Fibroblast of lung (primary cell): ENCODE measurements around the gene VPS37D. TPM values are rescaled to one million over a fixed set of nuclear protein-coding genes. Genes with fewer than 3 reads are reported as not detected.

Experiments used
- DNase-seq, 2 donors: peaks; one replicate each; pipeline versions ENCODE4 v3.0.0 to v3.0.0-alpha.2; 2010; ENCODE audit warnings: low read depth in 2 of 2
- H2AFZ ChIP-seq: 2 replicates; pipeline ENCODE4 v1.5.1; 2012; ENCODE audit warnings: low read length, control low read depth, inconsistent platforms
- H3K27ac ChIP-seq: 2 replicates; pipeline ENCODE4 v1.5.1; 2011; ENCODE audit warnings: low read length, control low read depth; ENCODE audit not compliant: insufficient read depth
- H3K27me3 ChIP-seq: 2 replicates; pipeline ENCODE4 v1.5.1; 2011; ENCODE audit warnings: mild to moderate bottlenecking, low read length; ENCODE audit not compliant: control insufficient read depth, insufficient read depth
- H3K36me3 ChIP-seq: 2 replicates; pipeline ENCODE4 v1.5.1; 2011; ENCODE audit warnings: low read length; ENCODE audit not compliant: control insufficient read depth, insufficient read depth
- H3K4me1 ChIP-seq: 2 replicates; pipeline ENCODE4 v1.5.1; 2011; ENCODE audit warnings: low read length; ENCODE audit not compliant: control insufficient read depth, insufficient read depth; ENCODE audit errors: extremely low read depth
- H3K4me2 ChIP-seq: 2 replicates; pipeline ENCODE4 v1.5.1; 2011; ENCODE audit warnings: low read length, control low read depth; ENCODE audit not compliant: insufficient read depth; ENCODE audit errors: extremely low read depth
- H3K4me3 ChIP-seq, 4 experiments: fragments of 200-600 bp in 1 of 4; sonication (generic) in 1 of 4; replicated peaks in 1 of 4; 2 replicates each; pipeline ENCODE4 v1.5.1; 2011 to 2016; ENCODE audit warnings: low read length in 4 of 4, low read depth in 3 of 4, mild to moderate bottlenecking in 3 of 4, control low read depth in 2 of 4, inconsistent platforms in 1 of 4, mixed read lengths in 1 of 4; ENCODE audit not compliant: insufficient read depth in 1 of 4; ENCODE audit errors: control extremely low read depth in 1 of 4
- H3K79me2 ChIP-seq: 2 replicates; pipeline ENCODE4 v1.5.1; 2012; ENCODE audit warnings: mild to moderate bottlenecking, low read length, inconsistent platforms; ENCODE audit not compliant: control insufficient read depth, insufficient read depth
- H3K9ac ChIP-seq: 2 replicates; pipeline ENCODE4 v1.5.1; 2011; ENCODE audit warnings: mild to moderate bottlenecking, low read length, control low read depth; ENCODE audit not compliant: insufficient read depth
- H3K9me3 ChIP-seq: 2 replicates; pipeline ENCODE4 v1.5.1; 2012; ENCODE audit warnings: low read depth, low read length; ENCODE audit not compliant: control insufficient read depth, insufficient read depth
- H4K20me1 ChIP-seq: 2 replicates; pipeline ENCODE4 v1.5.1; 2011; ENCODE audit warnings: low read length; ENCODE audit not compliant: control insufficient read depth, insufficient read depth; ENCODE audit errors: extremely low read depth
- CTCF ChIP-seq, 2 donors: IDR thresholded peaks in 1 of 2; conservative IDR thresholded peaks in 1 of 2; 1 replicate in 1 of 2; 2 replicates in 1 of 2; pipeline ENCODE4 v1.5.1; 2011 to 2012; ENCODE audit warnings: low read length in 2 of 2, control low read depth in 1 of 2, inconsistent platforms in 1 of 2, low read depth in 1 of 2, mild to moderate bottlenecking in 1 of 2
- EZH2 ChIP-seq: IDR thresholded peaks from 2 replicates; pipeline ENCODE4 v1.5.1; 2012; ENCODE audit warnings: low read length, control low read depth, mild to moderate bottlenecking; ENCODE audit errors: missing control alignments
- polyA plus RNA-seq, 2 donors: library from polyadenylated mRNA; depleted of rRNA in 1 of 2; stranded (reverse) in 1 of 2; unstranded in 1 of 2; fragments of >200 nt; gene quantifications; 2 replicates each; pipeline ENCODE4 v1.2.1, GENCODE V29; 2011 to 2012; ENCODE audit warnings: missing spikeins in 1 of 2
- total RNA-seq: library from RNA; depleted of rRNA; stranded (reverse); fragments of >200 nt; gene quantifications from 2 replicates; pipeline ENCODE4 v1.2.1, GENCODE V29; 2014

VPS37D gene
- total and polyA plus RNA-seq, 2 donors (not counting 1 experiment from before 2014, with no cell fraction given), result 0.87 to 6.8 TPM

- H3K79me2 ChIP-seq, result peaks cover 28% of the 10 kb centered on the region
- peaks cover 6% of the 10 kb centered on the region for H3K4me1 ChIP-seq
- H2AFZ ChIP-seq, result no peak overlapping the region
- H3K27me3 ChIP-seq, result no peaks in the 10 kb centered on the region
- no peaks in the 10 kb centered on the region for H3K9me3 ChIP-seq
- no peak for DNase-seq
- H3K36me3 ChIP-seq, result no peaks in the 10 kb centered on the region
- no peaks in the 10 kb centered on the region for H4K20me1 ChIP-seq
- no peak overlapping the region for H3K9ac ChIP-seq
- no peak overlapping the region for H3K4me2 ChIP-seq
- TF ChIP-seq CTCF (conservative IDR thresholded peaks at IDR 0.05 in 1 of 2, IDR thresholded peaks at IDR 0.05 in 1 of 2; ENCODE audit: low read depth in 1 of 2, low read length in 2 of 2) (no peak), EZH2 (no peak)
- no peak overlapping the region for H3K27ac ChIP-seq
- no peak overlapping the region for H3K4me3 ChIP-seq
These were observed 11.2 kb downstream of the VPS37D start for GRCh38 chr7:73678862-73679261.

GRCh38 chr7:73679709-73680108 lies 12.1 kb downstream of the VPS37D start:
- H2AFZ ChIP-seq, result no peak overlapping the region
- no peaks in the 10 kb centered on the region for H3K27me3 ChIP-seq
- no peak for DNase-seq
- peaks cover 33% of the 10 kb centered on the region for H3K79me2 ChIP-seq
- H3K4me1 ChIP-seq, result peaks cover 6% of the 10 kb centered on the region
- H3K9ac ChIP-seq, result no peak overlapping the region
- no peaks in the 10 kb centered on the region for H3K9me3 ChIP-seq
- TF ChIP-seq CTCF (conservative IDR thresholded peaks at IDR 0.05 in 1 of 2, IDR thresholded peaks at IDR 0.05 in 1 of 2; ENCODE audit: low read depth in 1 of 2, low read length in 2 of 2) (no peak), EZH2 (no peak)
- H3K36me3 ChIP-seq, result no peaks in the 10 kb centered on the region
- H4K20me1 ChIP-seq, result no peaks in the 10 kb centered on the region
- no peak overlapping the region for H3K4me2 ChIP-seq
- H3K27ac ChIP-seq, result no peak overlapping the region
- no peak overlapping the region for H3K4me3 ChIP-seq

GRCh38 chr7:73680501-73680900 lies 12.9 kb downstream of the VPS37D start:
- no peak for TF ChIP-seq CTCF (conservative IDR thresholded peaks at IDR 0.05 in 1 of 2, IDR thresholded peaks at IDR 0.05 in 1 of 2; ENCODE audit: low read depth in 1 of 2, low read length in 2 of 2)
- no peak for TF ChIP-seq EZH2
- H3K4me1 ChIP-seq, result peaks cover 6% of the 10 kb centered on the region
- H4K20me1 ChIP-seq, result no peaks in the 10 kb centered on the region
- no peak overlapping the region for H3K9ac ChIP-seq
- H3K9me3 ChIP-seq, result no peaks in the 10 kb centered on the region
- no peak overlapping the region for H3K4me2 ChIP-seq
- H3K79me2 ChIP-seq, result peaks cover 39% of the 10 kb centered on the region
- H3K36me3 ChIP-seq, result no peaks in the 10 kb centered on the region
- no peaks in the 10 kb centered on the region for H3K27me3 ChIP-seq
- no peak overlapping the region for H2AFZ ChIP-seq
- DNase-seq, result no peak
- no peak overlapping the region for H3K4me3 ChIP-seq
- no peak overlapping the region for H3K27ac ChIP-seq
